K562 (cell line): ENCODE data around the gene PPIP5K2. TPM values are rescaled to one million over a fixed set of nuclear protein-coding genes. Genes with fewer than 3 reads are reported as not detected.

Experiments used
- ATAC-seq: fragments of 200-7000 bp; cut with Tn5 transposase; 3 replicates; pipeline ENCODE4 v1.9.1; 2020; ENCODE audit warnings: moderate library complexity
- BruUV-seq: library from RNA; stranded (reverse); fragments of 400-500 nt; replicated peaks from 2 replicates; lab custom pipeline; 2021; lab: Mats Ljungman, UMichigan
- CTCF ChIA-PET: fragments of 300-600 bp; formaldehyde crosslinking; extraction: SDS; loops from one replicate; lab custom pipeline; 2021; ENCODE audit warnings: low intra/inter-chr PET ratio; lab: Yijun Ruan, JAX
- POLR2A ChIA-PET: fragments of 300-600, 350-650 bp; sonication (Branson Sonifier 250); formaldehyde crosslinking; extraction: SDS; loops from one replicate; lab custom pipeline; 2021; ENCODE audit warnings: antibody characterized with exemption, inconsistent platforms; lab: Yijun Ruan, JAX
- DNase-seq, 4 experiments: peaks; one replicate each; pipeline versions ENCODE4 v3.0.0 to v3.0.0-alpha.2; 2011 to 2018; ENCODE audit warnings: low spot score in 3 of 4, mixed read lengths in 3 of 4; ENCODE audit errors: extremely low read depth in 1 of 4
- FAIRE-seq: peaks from 2 replicates; lab custom pipeline; 2011; peaks lifted over from hg19 to GRCh38; lab: Jason Lieb, UNC
- H2AFZ ChIP-seq: 2 replicates; pipeline ENCODE4 v1.6.0; 2011; ENCODE audit warnings: low read depth, low read length, control low read depth, inconsistent platforms
- H3K27ac ChIP-seq: fragments of 200-600 bp; 3 replicates; pipeline ENCODE4 v1.8.0; 2011; ENCODE audit warnings: low read depth, mild to moderate bottlenecking, control low read depth, inconsistent platforms, low read length, moderate library complexity, mixed read lengths; ENCODE audit errors: extremely low read depth
- H3K27me3 ChIP-seq, 2 experiments: fragments of 300-600 bp in 1 of 2; 2 replicates in 1 of 2; 3 replicates in 1 of 2; pipeline versions ENCODE4 v1.6.0 to v1.8.0; 2011; ENCODE audit warnings: inconsistent platforms in 2 of 2, low read length in 2 of 2, mild to moderate bottlenecking in 1 of 2, mixed read lengths in 1 of 2, moderate library complexity in 1 of 2; ENCODE audit not compliant: control insufficient read depth in 2 of 2, insufficient read depth in 2 of 2
- H3K36me3 ChIP-seq: fragments of 300-600 bp; 3 replicates; pipeline ENCODE4 v1.8.0; 2011; ENCODE audit warnings: mild to moderate bottlenecking, low read length, inconsistent platforms; ENCODE audit not compliant: control insufficient read depth, insufficient read depth
- H3K4me1 ChIP-seq, 2 experiments: fragments of 200-600 bp in 1 of 2; replicated peaks in 1 of 2; 2 replicates in 1 of 2; 3 replicates in 1 of 2; pipeline versions ENCODE4 v1.5.1 to v1.8.0; 2011; ENCODE audit warnings: inconsistent platforms in 2 of 2, low read length in 2 of 2, mild to moderate bottlenecking in 1 of 2, mixed read lengths in 1 of 2, moderate library complexity in 1 of 2; ENCODE audit not compliant: control insufficient read depth in 2 of 2, insufficient read depth in 2 of 2
- H3K4me2 ChIP-seq: 2 replicates; pipeline ENCODE4 v1.6.1; 2011; ENCODE audit warnings: low read length, control low read depth, inconsistent platforms, mixed read lengths; ENCODE audit not compliant: insufficient read depth
- H3K4me3 ChIP-seq: fragments of 200-600 bp; sonication (generic), shearing (Covaris generic); 2 replicates; pipeline ENCODE4 v1.5.1; 2016; ENCODE audit warnings: control low read depth, inconsistent platforms
- H3K79me2 ChIP-seq: fragments of 200-600 bp; 3 replicates; pipeline ENCODE4 v1.8.0; 2011; ENCODE audit warnings: low read length, inconsistent platforms; ENCODE audit not compliant: control insufficient read depth, insufficient read depth
- H3K9ac ChIP-seq, 2 experiments: 2 replicates each; pipeline versions ENCODE4 v1.6.0 to v1.6.1; 2011; ENCODE audit warnings: low read depth in 2 of 2, low read length in 2 of 2, control low read depth in 1 of 2, inconsistent platforms in 1 of 2, mild to moderate bottlenecking in 1 of 2, mixed read lengths in 1 of 2; ENCODE audit not compliant: insufficient read depth in 1 of 2
- H3K9me1 ChIP-seq: one replicate; pipeline ENCODE4 v1.6.0; 2011; ENCODE audit warnings: inconsistent platforms, mild to moderate bottlenecking, low read length, moderate library complexity; ENCODE audit not compliant: control insufficient read depth, insufficient read depth
- H3K9me3 ChIP-seq: replicated peaks from 2 replicates; pipeline ENCODE4 v1.5.1; 2011; ENCODE audit warnings: low read depth, low read length, inconsistent platforms; ENCODE audit not compliant: control insufficient read depth, insufficient read depth
- H4K20me1 ChIP-seq: replicated peaks from 2 replicates; pipeline ENCODE4 v1.6.1; 2011; ENCODE audit warnings: low read length, inconsistent platforms, mixed read lengths; ENCODE audit not compliant: control insufficient read depth, insufficient read depth
- KAT2B ChIP-seq: IDR thresholded peaks from one replicate; pipeline ENCODE4 v1.6.1; 2012; ENCODE audit warnings: low read depth, mild to moderate bottlenecking, control low read depth, inconsistent platforms, low read length, moderate library complexity
- MAZ ChIP-seq, 2 experiments: fragments of 450-650 bp in 1 of 2; sonication (generic) in 1 of 2; formaldehyde crosslinking; IDR thresholded peaks in 1 of 2; conservative IDR thresholded peaks in 1 of 2; 2 replicates each; pipeline versions ENCODE4 v1.4.0 to v1.5.0; 2020; ENCODE audit warnings: mild to moderate bottlenecking in 1 of 2, missing genetic modification reagents in 1 of 2
- MCM2 ChIP-seq: fragments of 450-650 bp; IDR thresholded peaks from 2 replicates; pipeline ENCODE4 v1.6.1; 2017; ENCODE audit warnings: low read depth, mild to moderate bottlenecking
- MTA3 ChIP-seq: fragments of 450-650 bp; formaldehyde crosslinking; IDR thresholded peaks from 2 replicates; pipeline ENCODE4 v1.6.1; 2017; ENCODE audit warnings: mild to moderate bottlenecking, borderline replicate concordance
- TAF1 ChIP-seq: IDR thresholded peaks from 2 replicates; pipeline ENCODE4 v1.6.1; 2011; ENCODE audit warnings: mild to moderate bottlenecking, low read length, moderate library complexity; ENCODE audit not compliant: insufficient read depth, control insufficient read depth, severe bottlenecking; ENCODE audit errors: extremely low read depth
- ZFP1 ChIP-seq: fragments of 450-650 bp; formaldehyde crosslinking; IDR thresholded peaks from 2 replicates; pipeline ENCODE4 v1.4.0; 2020; ENCODE audit warnings: mild to moderate bottlenecking, mixed read lengths
- ZNF444 ChIP-seq: fragments of 250-450 bp; sonication (Bioruptor Pico); IDR thresholded peaks from 2 replicates; pipeline ENCODE4 v1.4.0; 2020; ENCODE audit warnings: mild to moderate bottlenecking, moderate library complexity
- WGBS: fragments of 100-300 bp; shearing (Covaris generic); methylation state at CpG from one replicate; pipeline ENCODE4 v1.1.6; 2016; ENCODE audit warnings: low coverage, mixed read lengths; ENCODE audit not compliant: insufficient coverage; ENCODE audit errors: missing lambda C conversion rate; 5-methylcytosine and 5-hydroxymethylcytosine counted together
- in situ Hi-C: fragments of 300-500 bp; cut with MboI; formaldehyde crosslinking; loops from 4 replicates; pipeline ENCODE4 v1.15.0; 2018; ENCODE audit warnings: inconsistent platforms, mixed read lengths
- intact Hi-C: fragments of 100-400 bp; cut with micrococcal nuclease; formaldehyde crosslinking; loops from 2 replicates; pipeline ENCODE4 v1.14.2; 2022
- polyA plus RNA-seq, 8 experiments: library from polyadenylated mRNA; depleted of rRNA in 4 of 8; stranded (reverse) in 5 of 8; unstranded in 3 of 8; fragments of >200 nt; fragmentation: Nextera tagmentation in 2 of 8; fragmentation: Illumina TruSeq in 1 of 8; extraction: Ambion mirVana in 2 of 8; extraction: Trizol in 1 of 8; gene quantifications; 2 replicates each; pipeline versions ENCODE4 v1.2.1 to v1.2.3, GENCODE V29; 2011 to 2014; ENCODE audit warnings: inconsistent platforms in 1 of 8, missing spikeins in 1 of 8
- total RNA-seq, 7 experiments: library from RNA; depleted of rRNA in 6 of 7; stranded (reverse); fragments of >200 nt in 6 of 7; fragmentation: Illumina TruSeq in 2 of 7; extraction: Trizol in 2 of 7; gene quantifications; 2 replicates each; pipeline versions ENCODE4 v1.2.1 to v1.2.3, GENCODE V29; 2011 to 2021; ENCODE audit warnings: low replicate concordance in 1 of 7
- TF ChIP-seq, protein P1 (sequence below): fragments of 450-650 bp; IDR thresholded peaks from 2 replicates; pipeline ENCODE4 v1.6.1; 2016

Gene PPIP5K2
- total and polyA plus RNA-seq, 9 of the 15 experiments (the other 6 are each of a cell fraction or from before 2014, with no cell fraction given) = 39.4 to 150 (median 99.1) TPM

DNA sequence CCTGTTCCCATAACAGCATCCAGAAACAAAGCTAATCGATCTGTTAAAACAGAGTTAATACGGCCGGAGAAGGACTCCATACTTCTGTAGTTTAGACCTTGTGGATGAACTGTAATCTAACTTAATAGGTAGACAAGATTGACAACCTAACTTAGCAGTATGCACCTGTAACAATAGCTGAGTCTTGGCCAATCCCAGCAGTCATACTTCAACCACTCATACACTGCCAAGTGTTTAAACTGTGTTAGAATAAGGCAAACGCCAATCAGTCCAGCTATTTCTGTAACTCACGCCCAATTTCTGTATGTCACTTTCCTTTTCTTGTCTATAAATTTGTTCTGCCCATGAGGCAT, 104.8 kb downstream of the PPIP5K2 start:
- H3K9me3 ChIP-seq = no peaks in the 10 kb centered on the region
- no peaks in the 10 kb centered on the region for H3K27me3 ChIP-seq
- H3K9me1 ChIP-seq = no peaks in the 10 kb centered on the region
- no peak overlapping the region for H2AFZ ChIP-seq
- FAIRE-seq = no peak
- H3K9ac ChIP-seq = no peak overlapping the region
- no TSS peak for BruUV-seq
- ATAC-seq = peak; percentile 17
- CTCF ChIA-PET = interaction anchor here (1.1 kb wide), 1 partner anchor 445 kb away, joined by 3 read pairs; no protein-coding TSS in a partner anchor
- DNase-seq = no peak
- TF ChIP-seq MAZ (CRISPR knock-in tag; conservative IDR thresholded peaks at IDR 0.05 in 1 of 2, IDR thresholded peaks at IDR 0.05 in 1 of 2) (peak in 1 of 2 experiments; percentile 0; a peak in 1 of 4 replicates), MTA3 (no peak), ZNF444 (CRISPR knock-in tag) (no peak), ZFP1 (CRISPR knock-in tag) (no peak), MCM2 (no peak), KAT2B (no peak), TAF1 (no peak)
- TF ChIP-seq, protein P1, sequence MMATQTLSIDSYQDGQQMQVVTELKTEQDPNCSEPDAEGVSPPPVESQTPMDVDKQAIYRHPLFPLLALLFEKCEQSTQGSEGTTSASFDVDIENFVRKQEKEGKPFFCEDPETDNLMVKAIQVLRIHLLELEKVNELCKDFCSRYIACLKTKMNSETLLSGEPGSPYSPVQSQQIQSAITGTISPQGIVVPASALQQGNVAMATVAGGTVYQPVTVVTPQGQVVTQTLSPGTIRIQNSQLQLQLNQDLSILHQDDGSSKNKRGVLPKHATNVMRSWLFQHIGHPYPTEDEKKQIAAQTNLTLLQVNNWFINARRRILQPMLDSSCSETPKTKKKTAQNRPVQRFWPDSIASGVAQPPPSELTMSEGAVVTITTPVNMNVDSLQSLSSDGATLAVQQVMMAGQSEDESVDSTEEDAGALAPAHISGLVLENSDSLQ = 0 out of 2 replicates have a peak, but pooled peaks have one; percentile 20
- TF ChIP-seq, all 486 proteins: peak for 2
- intact Hi-C loops = loop anchor here (1.0 to 10.0 kb wide), 5 partner anchors 160 to 689 kb away; no protein-coding TSS in a partner anchor
- Histone ChIP-seq H3K79me2 (no peaks in the 10 kb centered on the region), H3K4me1 (peaks cover 3 to 5% of the 10 kb centered on the region in 2 experiments; a peak in 2 of 5 replicates), H3K36me3 (no peaks in the 10 kb centered on the region), H3K27ac (no peak overlapping the region), H3K4me3 (no peak overlapping the region), H4K20me1 (no peaks in the 10 kb centered on the region), H3K4me2 (no peak overlapping the region)
- in situ Hi-C loops = loop anchor here (10.0 kb wide), 2 partner anchors 450 to 690 kb away; no protein-coding TSS in a partner anchor
- 10% methylated on average over 5 of the region's 5 CpGs for WGBS
- POLR2A ChIA-PET = interaction anchor here (0.8 to 2.4 kb wide), 3 partner anchors 10 to 259 kb away, joined by 3 to 7 read pairs (median 3); no protein-coding TSS in a partner anchor
